ENCODE measurements around the gene MERTK. TPM values are rescaled to one million over a fixed set of nuclear protein-coding genes. Genes with fewer than 3 reads are reported as not detected.
A peak's percentile ranks its signal among the peaks of the same experiment; 100 is the strongest.

The MERTK gene
- total RNA-seq, 1 donor from 2014 or later: 4.3 TPM

GRCh38 chr2:112053917-112054846 lies 155.8 kb downstream of the MERTK start:
- no peak for TF ChIP-seq CTCF (conservative IDR thresholded peaks at IDR 0.05; ENCODE audit: low read depth, low read length)
- no peak for DNase-seq (ENCODE audit: low read depth)

GRCh38 chr2:112054847-112055729 lies 156.7 kb downstream of the MERTK start, which contains the start of gene TMEM87B:
Gene TMEM87B (plus strand): TSS chr2:112055269. CDS start chr2:112055592, 323 bp downstream.
- H3K4me3 ChIP-seq (ENCODE audit: low read depth, low read length): peak within 1 kb of the TSS; percentile 82
- TF ChIP-seq CTCF (conservative IDR thresholded peaks at IDR 0.05; ENCODE audit: low read depth, low read length): no peak
- no peak for DNase-seq (ENCODE audit: low read depth)

More at GRCh38 chr2:112053917-112054846, 155.8 kb downstream of the MERTK start:
- H3K4me3 ChIP-seq (ENCODE audit: low read depth, low read length): peak overlapping the region; percentile 68

GRCh38 chr2:112055730-112056625 lies 157.6 kb downstream of the MERTK start:
- peak overlapping the region; percentile 82 for H3K4me3 ChIP-seq (ENCODE audit: low read depth, low read length)
- TF ChIP-seq CTCF (conservative IDR thresholded peaks at IDR 0.05; ENCODE audit: low read depth, low read length): no peak
- DNase-seq (ENCODE audit: low read depth): no peak

GRCh38 chr2:112056626-112056987 lies 158.2 kb downstream of the MERTK start:
- no peak for TF ChIP-seq CTCF (conservative IDR thresholded peaks at IDR 0.05; ENCODE audit: low read depth, low read length)
- peak overlapping the region; percentile 82 for H3K4me3 ChIP-seq (ENCODE audit: low read depth, low read length)
- DNase-seq (ENCODE audit: low read depth): no peak

- no peak overlapping the region for H3K4me3 ChIP-seq (ENCODE audit: low read depth, low read length)
- no peak for DNase-seq (ENCODE audit: low read depth)
- TF ChIP-seq CTCF (conservative IDR thresholded peaks at IDR 0.05; ENCODE audit: low read depth, low read length): no peak
Observed at GRCh38 chr2:112059671-112060070, 161.3 kb downstream of the MERTK start.

- DNase-seq (ENCODE audit: low read depth): no peak
- H3K4me3 ChIP-seq (ENCODE audit: low read depth, low read length): no peak overlapping the region
- TF ChIP-seq CTCF (conservative IDR thresholded peaks at IDR 0.05; ENCODE audit: low read depth, low read length): no peak
Observed at GRCh38 chr2:112061299-112061698, 162.9 kb downstream of the MERTK start.
